NCI-H774 (cell line): ENCODE measurements around the gene OVCA2.

ENCODE experiments used
- DNase-seq: peaks from one replicate; lab custom pipeline; 2025; lab: John Stamatoyannopoulos, UW

The OVCA2 gene

DNA sequence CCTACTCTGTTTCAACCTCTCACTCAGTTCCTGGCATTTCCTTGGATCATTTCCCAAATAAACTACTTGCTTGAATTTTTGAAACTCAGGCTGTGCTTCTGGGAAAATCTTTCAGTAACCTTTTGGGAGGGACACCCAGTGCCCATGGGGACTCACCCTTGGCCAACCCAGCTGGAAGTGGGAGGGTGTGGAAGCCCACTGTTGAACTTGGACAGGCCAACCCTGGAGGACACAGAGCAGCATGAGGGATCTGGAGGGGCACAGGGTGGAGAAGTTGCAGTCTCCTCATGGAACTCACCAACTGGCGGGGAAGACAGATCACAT is 27.9 kb upstream of the OVCA2 start:
- no peak for DNase-seq

DNA sequence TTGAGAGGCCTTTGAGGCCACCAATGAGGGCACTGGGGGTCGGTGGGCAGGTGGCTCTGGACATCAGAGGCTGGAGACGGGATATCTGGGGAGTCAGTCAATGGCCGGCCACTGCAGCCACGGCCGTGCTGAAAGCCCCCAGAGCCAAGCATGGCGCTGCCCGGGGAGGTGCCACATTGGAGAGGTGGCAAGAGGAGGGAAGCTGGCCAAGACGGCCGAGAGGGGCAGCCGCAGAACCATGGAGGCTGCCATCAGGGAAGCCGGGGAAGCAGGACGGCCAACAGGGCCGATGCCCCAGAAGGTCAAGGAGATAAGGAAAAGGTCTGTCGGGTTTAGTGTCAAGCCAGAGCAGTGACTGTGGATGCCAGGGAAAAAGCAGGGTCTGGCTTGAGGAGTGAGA is 26.5 kb upstream of the OVCA2 start:
- no peak for DNase-seq

DNA sequence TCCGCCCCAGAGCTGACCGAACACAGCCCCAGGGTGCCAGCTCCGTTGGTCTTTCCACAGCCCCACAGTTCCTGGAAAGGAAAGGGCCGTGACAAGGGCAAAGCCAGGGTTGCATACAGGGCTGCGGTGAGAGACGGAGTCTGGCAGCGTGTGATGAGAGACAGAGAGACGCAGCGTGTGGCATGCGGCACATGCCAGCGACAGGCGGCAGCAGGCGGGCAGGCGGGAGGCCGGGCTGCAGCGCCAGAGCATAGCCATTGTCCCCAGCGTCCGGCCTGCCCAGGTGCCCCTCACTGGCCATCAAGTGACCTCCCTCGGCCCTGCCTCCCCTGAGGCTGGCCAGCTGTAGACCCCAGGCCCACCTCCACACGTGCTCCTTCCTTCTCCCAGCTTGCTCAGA is 25.3 kb upstream of the OVCA2 start:
- no peak for DNase-seq

DNA sequence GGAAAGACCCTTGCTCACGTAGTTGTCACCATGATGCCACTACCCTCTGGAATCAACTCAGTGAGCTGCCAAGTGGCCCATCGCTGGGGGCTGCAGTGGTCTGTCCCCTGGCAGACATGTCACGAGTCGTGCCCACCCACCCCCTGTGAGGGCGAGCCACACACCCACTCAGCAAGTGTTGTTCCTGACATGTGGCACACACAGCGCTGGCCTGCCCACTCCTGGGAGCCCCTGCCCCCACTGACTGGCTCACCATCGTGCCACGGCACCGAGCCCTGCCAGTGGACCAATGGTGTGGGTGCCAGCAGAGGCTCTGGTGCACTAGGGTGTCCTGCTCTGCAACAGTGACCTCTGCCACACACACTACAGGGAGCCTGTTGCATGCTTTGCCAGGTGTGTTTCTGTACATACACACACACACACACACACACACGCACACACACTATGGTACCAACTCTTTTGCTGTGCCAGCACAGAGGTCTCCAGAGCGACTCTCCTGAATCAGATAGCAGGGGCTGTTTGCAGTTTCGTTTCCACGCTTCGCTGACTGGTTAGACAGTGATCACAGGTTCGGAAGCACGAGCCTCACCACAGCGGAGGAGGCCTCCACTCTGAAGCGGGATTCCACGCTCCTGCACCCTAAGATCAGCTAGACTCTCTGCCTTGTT is 24.4 kb upstream of the OVCA2 start:
- no peak for DNase-seq

DNA sequence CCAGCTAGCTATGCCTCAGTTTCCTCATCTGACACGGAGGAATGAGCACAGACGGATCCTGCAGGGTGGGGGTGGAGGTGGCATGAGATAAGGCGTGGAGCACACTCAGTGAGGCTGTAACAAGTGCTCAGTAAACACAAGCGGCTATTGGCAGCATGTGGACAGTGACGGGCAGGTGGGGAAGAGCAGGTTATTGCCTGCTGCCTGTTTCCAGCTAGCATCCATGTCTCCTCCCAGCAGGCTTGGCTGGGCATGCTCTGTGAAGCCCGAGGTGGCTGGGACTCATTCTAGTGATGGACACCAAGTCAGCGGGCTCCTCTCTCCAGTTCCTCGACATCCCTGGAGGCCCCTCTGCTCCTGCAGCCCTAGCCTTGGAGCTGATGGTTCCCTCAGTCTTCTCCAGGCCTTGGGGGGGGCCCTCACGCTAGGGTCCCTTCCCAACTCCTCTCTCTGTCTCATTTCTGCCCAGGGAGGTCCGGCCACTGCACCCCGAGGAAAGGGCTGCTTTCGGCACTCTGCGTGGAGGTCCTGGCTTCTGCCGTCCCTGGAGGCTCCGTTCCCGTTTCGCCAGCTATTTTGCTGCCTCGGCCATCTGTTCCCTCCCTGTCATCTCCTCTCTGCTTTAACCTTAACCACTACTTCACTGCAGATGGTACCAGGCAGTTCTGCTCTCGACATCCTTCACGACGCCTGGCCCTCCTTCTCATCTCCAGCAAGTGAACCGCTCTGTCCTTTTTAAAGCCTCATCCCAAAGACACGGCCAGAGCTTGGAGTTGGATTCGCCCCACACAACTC is 22.9 kb upstream of the OVCA2 start:
- no peak for DNase-seq

DNA sequence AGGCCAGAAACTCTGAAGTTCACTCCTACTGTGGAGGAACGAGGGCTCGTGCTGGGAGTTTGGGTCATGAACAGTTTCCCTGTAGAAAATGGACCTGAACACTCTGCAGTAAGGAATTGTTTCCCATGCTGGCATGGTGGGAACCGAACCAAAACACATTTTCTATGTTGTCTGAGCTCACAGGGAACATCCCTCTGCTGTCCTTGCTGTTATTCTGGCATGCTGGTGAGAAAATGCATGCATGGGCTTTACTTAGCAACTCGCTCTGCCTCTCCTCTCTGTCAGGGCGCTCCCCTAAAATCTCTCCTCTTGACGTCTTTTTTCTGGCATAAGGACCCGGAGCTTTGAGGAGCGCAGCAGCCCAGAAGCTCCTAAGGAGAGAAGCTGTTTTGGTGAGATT is 22.1 kb upstream of the OVCA2 start:
- no peak for DNase-seq

DNA sequence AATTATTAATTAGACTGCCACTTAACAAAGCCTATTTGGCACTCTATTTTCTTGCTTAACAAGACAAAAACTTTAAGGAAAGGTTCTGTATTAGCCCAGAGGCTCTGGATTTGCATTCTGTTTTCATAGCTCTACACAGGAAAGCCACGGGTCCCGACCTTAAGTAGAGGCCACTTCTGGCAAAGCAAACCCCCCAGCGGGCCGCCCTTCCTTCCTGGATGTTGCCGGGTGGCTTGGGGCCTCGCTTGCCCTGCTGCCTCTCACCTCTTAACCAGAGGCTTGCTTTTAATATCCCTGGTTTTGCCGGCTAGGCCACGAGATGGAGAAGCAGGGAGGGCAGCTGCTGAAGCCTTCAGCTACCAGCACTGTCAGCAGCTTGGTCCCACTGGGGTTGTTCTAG is 21.1 kb upstream of the OVCA2 start:
- no peak for DNase-seq

DNA sequence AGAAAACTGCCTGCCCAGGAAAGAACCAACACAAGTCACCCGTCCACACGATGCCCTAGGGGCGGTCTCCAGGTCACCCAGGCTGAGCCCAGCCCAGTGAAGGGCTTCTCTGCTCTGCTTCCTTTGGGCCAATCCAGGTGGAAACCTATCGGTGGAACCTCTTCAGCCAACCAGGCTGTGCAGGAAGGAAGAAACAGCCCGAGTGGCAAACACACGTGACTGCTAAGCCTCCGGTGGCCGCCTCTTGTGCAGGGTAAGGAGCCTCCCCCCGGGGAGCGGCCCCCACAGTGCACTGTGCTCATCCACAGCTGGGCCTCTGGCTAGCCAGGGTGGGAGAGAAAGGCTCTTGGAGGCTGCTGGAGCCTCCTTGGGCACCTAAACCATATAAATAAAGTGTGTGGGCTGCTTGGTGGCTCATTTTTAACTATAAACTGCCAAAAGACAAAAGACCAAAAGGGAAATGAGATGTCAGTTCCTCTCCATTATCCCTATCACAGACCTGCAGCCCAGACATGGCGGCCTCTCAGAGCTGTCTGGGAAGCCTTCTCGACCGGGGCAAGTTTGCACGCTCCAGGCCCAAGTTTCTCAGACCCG is 19.1 kb upstream of the OVCA2 start:
- DNase-seq, result no peak

DNA sequence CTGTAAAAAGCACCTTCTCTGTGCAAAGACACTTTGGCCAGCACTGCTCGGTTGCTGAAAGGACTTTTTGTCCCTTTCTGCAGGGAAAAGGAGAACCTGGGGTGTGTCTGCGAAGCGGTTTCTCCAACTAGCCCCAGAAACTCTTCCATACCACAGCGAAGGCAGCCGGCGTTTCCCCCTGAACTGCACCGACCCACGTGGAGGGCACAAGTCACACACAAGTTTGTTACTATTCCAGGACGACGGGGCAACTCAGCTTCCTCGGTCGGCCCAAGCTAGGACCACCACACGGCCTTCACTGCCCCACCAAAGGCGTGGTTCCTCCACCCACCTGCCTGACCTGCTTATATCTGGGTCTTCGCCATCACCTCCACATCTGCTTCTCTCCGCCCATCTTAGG is 18.6 kb upstream of the OVCA2 start:
- no peak for DNase-seq

DNA sequence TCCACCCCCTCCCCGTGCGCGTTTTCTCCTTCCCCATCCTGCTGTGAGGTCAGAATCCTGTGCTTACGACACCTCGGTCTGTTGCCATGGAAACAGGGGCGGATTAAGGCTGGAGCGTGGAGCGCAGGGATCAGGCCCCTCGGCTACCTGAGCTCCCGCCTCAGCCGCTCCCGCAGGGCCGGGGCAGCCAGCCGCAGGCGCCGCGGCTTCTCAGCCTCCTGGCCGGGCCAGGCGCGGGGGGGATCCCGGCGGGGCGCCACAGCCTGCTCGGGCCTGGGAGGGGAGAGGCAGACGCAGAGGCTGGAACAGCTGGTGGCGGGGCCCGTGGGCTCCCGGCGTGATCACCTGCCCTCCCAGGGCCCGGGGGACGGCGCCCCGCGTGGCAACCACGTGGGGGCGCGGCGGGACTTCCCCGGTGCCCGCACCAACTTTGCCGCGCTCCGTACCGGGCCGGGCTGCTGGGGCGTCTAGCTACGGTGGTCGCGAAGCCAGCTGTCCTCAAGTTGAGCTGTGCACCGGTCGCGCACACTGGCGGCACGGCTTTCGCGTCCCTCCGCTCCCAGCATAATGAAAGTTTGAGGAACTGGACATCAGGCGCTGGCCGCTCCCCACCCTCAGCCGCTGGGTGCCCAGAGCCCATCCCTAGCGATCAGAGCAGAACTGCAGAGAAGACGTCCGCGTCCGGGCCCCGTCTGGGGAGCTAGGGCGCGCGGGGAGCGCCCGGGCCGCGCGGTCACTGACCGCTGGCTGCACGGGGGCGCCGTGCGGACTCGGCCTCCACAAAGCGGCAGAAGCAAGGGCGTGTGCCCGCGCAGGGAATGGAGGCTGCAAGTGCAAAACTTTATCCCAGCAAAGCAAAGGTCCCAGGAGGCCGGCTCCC is 17.9 kb upstream of the OVCA2 start:
- no peak for DNase-seq

DNA sequence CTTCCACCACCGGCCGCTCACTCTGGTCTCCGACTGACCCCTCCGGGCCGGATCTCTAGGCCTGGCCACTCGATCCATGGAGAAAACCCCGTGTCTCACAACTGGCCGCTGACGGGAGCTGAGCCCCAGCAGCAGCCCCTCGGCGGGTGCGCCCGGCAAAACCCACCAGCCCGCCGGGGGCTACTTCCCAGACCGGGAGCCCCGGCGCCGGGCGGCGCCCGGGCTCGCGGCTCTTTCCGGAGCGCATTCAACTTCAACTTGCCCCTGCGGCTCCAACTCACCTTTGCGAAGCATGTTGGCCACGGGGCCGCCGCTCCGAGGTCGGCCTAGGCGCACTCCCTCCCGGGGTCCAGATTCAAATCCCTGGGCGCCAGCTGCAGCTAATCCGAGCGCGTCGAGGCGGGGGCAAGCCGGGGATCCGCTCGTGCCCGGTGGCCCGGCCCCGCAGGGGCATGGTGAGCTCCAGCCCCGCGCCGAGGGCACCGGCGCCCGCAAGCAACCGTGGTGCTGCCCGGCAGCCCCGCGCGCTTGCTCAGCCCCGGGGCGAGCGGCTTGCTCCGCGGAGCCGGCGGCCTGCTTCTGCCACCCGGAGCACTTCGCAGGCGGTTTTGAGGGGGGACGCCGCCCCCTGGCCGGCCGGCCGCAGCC is 17.1 kb upstream of the OVCA2 start:
- DNase-seq, result no peak

DNA sequence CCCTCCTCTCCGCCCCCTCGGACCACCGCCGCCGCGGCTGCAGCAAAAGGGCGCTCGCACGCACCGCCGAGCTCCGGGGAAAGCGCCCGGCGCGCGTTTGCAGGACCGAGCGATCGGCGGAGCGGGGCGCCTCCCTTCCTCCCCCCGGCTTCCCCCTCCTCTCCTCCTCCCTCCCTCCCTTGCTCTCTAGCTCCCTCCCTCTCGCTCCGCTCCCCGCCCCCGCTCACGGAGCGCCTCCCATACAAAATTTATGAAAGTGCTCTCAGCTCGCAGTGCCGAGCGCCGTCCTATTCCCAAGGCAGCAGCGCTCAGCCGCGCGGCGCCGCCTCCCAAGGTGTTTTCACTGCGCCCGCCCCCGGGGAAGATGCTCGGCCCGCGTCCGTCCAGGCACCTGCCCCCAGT is 16.6 kb upstream of the OVCA2 start, which contains the start of gene RTN4RL1:
Gene RTN4RL1, minus strand, starts transcription at position 115 of the 402 bp plus-strand sequence. CDS start 469 bp downstream, outside the sequence.
- no peak for DNase-seq

DNA sequence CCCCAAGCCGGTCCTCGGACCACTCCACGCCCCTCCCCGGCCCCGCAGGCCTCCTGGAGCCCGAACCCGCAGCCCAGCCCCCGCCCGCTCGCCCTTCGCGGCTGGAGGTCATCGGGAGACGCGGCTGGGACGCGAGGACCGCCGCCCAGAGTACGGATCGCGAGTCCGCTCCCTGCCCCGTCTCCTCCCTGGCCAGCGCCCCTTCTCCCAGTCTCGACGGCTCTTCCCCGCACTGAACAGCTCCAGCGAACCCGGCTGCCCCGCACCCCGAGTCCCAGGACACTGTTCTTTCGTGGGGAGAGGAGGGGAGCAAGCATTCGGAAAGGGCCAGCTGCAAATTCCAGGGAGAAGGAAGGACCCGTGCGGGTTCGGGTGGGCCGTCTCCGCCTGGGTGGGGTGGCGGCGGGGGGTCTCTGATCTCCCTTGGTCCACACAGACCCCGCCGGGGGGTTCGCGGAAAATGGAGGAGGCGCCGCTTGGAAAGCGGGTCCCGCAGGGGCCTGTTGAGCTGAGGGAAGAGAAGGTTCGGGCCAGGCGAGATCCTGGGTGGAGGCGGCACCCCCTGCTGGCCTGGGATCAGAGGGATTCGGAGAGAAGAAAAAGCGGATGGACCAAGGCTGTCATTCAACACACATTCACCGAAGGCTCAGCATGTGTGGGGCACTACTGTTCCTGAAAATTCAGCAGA is 16.1 kb upstream of the OVCA2 start:
- no peak for DNase-seq

DNA sequence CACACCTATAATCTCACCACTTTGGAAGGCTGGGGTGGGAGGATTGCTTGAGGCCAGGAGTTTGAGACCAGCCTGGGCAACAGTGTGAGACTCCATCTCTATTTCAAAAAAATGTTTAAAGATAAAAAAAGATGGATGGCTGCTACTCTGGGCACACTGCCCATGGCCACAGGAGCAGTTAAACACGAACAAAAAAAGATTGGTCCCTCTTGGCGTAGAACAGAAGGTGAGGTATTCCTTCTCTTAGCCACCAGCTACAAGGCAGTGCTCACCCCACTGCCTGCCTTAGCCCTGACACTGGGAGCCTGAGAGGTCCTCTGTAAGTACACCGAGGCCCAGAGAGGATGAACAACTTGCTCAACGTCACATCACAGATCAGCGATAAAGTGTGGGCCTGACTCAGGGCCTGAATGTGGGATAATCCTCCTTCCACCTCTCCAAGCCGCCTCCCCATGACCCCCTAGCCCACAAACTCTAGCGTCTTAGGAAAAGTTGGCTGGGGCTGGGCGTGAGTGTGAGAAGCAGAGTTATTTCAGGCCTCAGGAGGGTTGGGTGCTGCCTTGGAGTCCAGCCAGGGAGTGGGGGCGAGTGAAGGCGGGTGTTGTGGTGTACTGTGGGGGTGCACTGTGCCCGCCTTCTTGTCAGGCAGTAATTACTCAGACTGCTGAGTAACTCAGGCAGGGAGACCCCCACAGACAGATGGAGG is 14.1 kb upstream of the OVCA2 start:
- DNase-seq, result no peak

DNA sequence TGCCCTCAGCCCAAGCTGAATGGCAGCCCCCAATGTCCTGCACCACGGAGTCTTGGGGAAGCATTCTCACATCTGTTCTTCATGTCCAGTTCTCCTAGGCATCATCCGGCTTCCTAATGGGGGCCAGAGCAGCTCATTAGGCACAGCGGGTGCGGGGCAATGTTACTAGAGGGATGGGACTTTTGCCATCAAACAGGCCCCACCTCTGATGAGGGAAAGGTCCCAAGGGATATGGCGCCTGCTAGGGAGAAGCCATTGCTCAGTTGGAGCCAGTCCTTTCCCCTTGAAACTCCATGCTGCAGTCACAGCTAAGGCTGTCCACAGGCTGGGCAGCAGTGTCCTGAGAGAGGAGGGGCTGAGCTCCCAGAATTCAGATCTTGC is 13.6 kb upstream of the OVCA2 start:
- DNase-seq, result no peak

DNA sequence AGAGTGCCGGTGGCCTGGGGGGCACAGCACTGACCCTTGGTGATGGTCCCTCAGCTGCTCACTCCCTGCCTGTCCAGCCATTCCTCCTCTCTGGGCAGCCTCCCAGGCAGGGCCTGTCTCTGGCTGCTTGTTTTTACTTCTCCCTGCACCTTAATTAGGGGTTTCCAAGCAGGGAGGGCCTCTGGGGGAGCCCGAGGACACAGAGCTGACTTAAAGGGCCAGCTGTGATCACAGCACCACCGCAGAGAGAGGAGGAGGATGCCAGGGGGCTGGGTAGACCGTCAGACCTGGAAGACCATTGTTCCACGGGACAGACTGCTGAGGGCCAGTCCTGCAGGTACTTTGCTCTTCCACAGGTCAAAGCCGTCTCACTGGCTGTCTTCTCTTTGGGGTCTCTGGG is 13.1 kb upstream of the OVCA2 start:
- DNase-seq, result no peak

DNA sequence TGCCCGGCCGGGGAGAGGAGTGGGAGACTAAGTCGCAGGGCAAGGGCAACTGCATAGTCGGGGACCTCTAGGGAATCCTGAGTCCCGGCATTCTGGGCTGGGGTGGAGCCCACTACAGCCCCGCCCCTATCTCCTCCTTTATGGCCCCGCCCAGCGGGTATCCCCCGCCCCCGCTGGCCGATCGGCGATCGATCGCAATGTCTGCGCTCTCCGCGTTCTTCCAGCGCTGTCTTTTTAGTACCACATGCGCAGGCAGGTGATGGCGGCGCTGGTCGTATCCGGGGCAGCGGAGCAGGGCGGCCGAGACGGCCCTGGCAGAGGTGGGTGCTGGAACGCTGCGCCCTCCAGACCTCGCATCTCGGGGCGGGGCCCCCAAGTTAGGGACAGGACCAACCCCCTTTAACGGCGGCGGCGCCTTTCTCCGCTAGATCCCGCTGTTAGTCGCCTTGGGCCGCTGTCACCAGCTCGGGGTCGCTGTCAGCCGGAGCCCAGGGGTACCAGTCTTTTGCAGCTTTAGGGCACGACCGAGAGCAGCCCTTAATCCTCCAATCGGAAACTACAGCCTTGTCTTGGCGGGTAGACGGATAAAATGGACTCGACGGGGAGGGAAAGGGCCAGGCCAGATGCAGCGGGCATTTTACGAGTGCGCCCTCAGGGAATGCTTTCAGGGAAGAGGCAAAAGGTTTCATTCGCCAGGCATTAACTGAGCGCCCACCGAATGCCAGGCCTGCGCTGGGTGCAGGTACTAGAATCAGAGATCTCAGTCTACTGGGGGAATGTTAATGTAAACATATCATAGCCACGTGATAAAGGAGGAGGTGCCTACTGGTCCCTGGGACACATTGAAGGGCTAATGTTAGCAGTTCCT is 11.7 kb upstream of the OVCA2 start, which contains the start of gene DPH1:
Gene DPH1, plus strand, starts transcription at position 243 of the 868 bp plus-strand sequence. Its CDS starts 17 bp downstream, at position 260.
- peak; percentile 58 for DNase-seq

DNA sequence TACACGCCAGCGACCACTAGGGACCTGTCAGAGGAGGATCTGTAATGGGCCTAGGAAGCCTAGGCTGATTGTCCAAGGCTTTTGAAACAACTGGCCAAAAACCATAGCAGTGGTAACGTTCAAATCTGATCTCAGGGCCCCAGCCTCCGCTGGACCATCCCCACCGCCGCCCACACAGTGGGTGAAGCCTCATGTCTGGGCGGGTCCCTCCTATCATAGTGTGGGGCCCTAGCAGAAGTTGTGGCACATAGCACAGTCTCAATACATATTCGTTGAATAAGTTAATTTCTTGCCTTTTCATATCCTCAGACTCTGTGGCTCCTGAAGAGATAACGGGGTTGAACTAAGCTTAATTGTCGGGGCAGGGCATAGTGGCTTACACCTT is 11.1 kb upstream of the OVCA2 start:
- DNase-seq, result no peak

DNA sequence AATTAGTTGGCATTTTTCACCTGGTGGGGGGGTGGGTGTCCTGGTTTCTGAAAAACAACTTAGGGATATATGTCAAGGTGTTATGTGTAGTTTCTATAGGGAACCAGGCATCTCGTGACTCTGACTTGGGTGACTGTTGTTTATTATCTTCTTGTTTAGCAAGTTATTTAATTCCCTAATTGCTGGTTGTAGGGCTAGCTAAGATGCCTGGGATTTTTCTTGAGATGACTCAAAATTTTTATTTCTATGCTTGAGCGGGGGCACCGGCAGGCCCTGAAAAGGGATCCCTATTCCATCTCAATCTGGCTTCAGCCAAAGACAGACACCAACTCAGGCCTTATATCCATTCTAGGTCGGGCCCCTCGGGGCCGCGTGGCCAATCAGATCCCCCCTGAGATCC is 8.7 kb upstream of the OVCA2 start:
- DNase-seq, result no peak

DNA sequence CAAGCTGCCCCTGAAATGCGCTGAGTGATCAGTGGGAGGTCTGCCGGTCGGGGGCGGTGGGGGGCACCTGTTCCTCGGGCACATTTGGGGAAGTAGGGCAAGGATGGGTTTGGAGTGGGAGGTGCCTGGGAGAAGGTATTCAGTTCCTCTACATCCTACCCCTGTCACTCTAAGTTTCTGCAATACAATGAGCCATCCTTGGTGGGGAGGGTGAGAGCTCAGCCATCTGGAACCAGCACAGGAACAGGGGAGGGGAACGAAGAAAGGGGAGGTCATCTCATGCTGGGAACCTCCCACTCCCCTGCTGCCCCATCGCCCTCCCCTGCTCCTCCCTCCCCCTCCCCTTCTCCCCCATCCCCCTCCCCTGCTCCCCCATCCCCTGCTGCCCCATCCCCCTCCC is 7.7 kb upstream of the OVCA2 start:
- DNase-seq, result no peak
